GM12865 (cell line): Measurements from ENCODE around the gene PDLIM3.

Experiments used
- DNase-seq: peaks from one replicate; pipeline ENCODE4 v3.0.0; 2010; ENCODE audit warnings: low read depth
- H3K4me3 ChIP-seq: 2 replicates; pipeline ENCODE4 v1.5.1; 2011; ENCODE audit warnings: mild to moderate bottlenecking, low read depth, low read length, control low read depth
- CTCF ChIP-seq: IDR thresholded peaks from 2 replicates; pipeline ENCODE4 v1.5.1; 2011; ENCODE audit warnings: low read length, control low read depth, low read depth, inconsistent platforms; ENCODE audit not compliant: insufficient read depth; ENCODE audit errors: missing control alignments

PDLIM3 gene

GRCh38 chr4:185552254-185552653 is 16.9 kb upstream of the PDLIM3 start:
- no peak overlapping the region for H3K4me3 ChIP-seq
- no peak for DNase-seq
- no peak for TF ChIP-seq CTCF

- DNase-seq: no peak
- no peak for TF ChIP-seq CTCF
- H3K4me3 ChIP-seq: no peak overlapping the region
Observed at GRCh38 chr4:185550933-185551332, 15.6 kb upstream of the PDLIM3 start.

- TF ChIP-seq CTCF: no peak
- DNase-seq: no peak
- no peak overlapping the region for H3K4me3 ChIP-seq
Observed at GRCh38 chr4:185549095-185549639, 13.9 kb upstream of the PDLIM3 start.

- no peak overlapping the region for H3K4me3 ChIP-seq
- TF ChIP-seq CTCF: no peak
- no peak for DNase-seq
Observed at GRCh38 chr4:185548587-185548986, 13.3 kb upstream of the PDLIM3 start.

GRCh38 chr4:185546335-185546734 is 11.0 kb upstream of the PDLIM3 start:
- no peak overlapping the region for H3K4me3 ChIP-seq
- no peak for DNase-seq
- no peak for TF ChIP-seq CTCF

- TF ChIP-seq CTCF: no peak
- no peak for DNase-seq
- H3K4me3 ChIP-seq: no peak overlapping the region
Observed at GRCh38 chr4:185542626-185543315, 7.5 kb upstream of the PDLIM3 start.

GRCh38 chr4:185541251-185541727 is 6.0 kb upstream of the PDLIM3 start:
- peak; percentile 30 for DNase-seq
- 0 out of 2 replicates have a peak overlapping the region, but pooled peaks have one; percentile 3 for H3K4me3 ChIP-seq
- no peak for TF ChIP-seq CTCF
